HEK293 (cell line): ENCODE data around the gene RXFP4.

Experiments
- EGR2 ChIP-seq: fragments of 450-650 bp; formaldehyde crosslinking; IDR thresholded peaks from 2 replicates; pipeline ENCODE4 v1.5.1; 2016; ENCODE audit warnings: low read depth, missing biosample characterization, missing genetic modification characterization
- GLIS2 ChIP-seq: fragments of 450-650 bp; formaldehyde crosslinking; IDR thresholded peaks from 2 replicates; pipeline ENCODE4 v1.5.1; 2016; ENCODE audit warnings: missing biosample characterization, missing genetic modification characterization
- KLF10 ChIP-seq: fragments of 450-650 bp; IDR thresholded peaks from 2 replicates; pipeline ENCODE4 v1.5.1; 2018; ENCODE audit warnings: missing biosample characterization, mild to moderate bottlenecking, missing genetic modification characterization
- KLF16 ChIP-seq: fragments of 450-650 bp; formaldehyde crosslinking; IDR thresholded peaks from 2 replicates; pipeline ENCODE4 v1.5.1; 2017; ENCODE audit warnings: missing biosample characterization, missing genetic modification characterization
- RBAK ChIP-seq: fragments of 450-650 bp; formaldehyde crosslinking; IDR thresholded peaks from 2 replicates; pipeline ENCODE4 v1.5.1; 2016; ENCODE audit warnings: missing biosample characterization, missing genetic modification characterization
- SCRT1 ChIP-seq: fragments of 450-650 bp; formaldehyde crosslinking; IDR thresholded peaks from 2 replicates; pipeline ENCODE4 v1.5.1; 2016; ENCODE audit warnings: missing biosample characterization, missing genetic modification characterization, borderline replicate concordance
- WT1 ChIP-seq: fragments of 450-650 bp; formaldehyde crosslinking; IDR thresholded peaks from 2 replicates; pipeline ENCODE4 v1.5.1; 2016; ENCODE audit warnings: missing biosample characterization, missing genetic modification characterization
- ZBTB20 ChIP-seq: fragments of 450-650 bp; formaldehyde crosslinking; IDR thresholded peaks from 2 replicates; pipeline ENCODE4 v1.5.1; 2016; ENCODE audit warnings: missing biosample characterization, missing genetic modification characterization
- ZBTB8A ChIP-seq: fragments of 450-650 bp; formaldehyde crosslinking; IDR thresholded peaks from 2 replicates; pipeline ENCODE4 v1.5.1; 2016; ENCODE audit warnings: missing biosample characterization, missing genetic modification characterization
- ZFHX2 ChIP-seq: fragments of 450-650 bp; formaldehyde crosslinking; conservative IDR thresholded peaks from 2 replicates; pipeline ENCODE4 v1.5.1; 2016; ENCODE audit warnings: missing biosample characterization, missing genetic modification characterization
- ZNF132 ChIP-seq: fragments of 450-650 bp; formaldehyde crosslinking; IDR thresholded peaks from 2 replicates; pipeline ENCODE4 v1.5.1; 2017; ENCODE audit warnings: missing biosample characterization, missing genetic modification characterization, borderline replicate concordance
- ZNF530 ChIP-seq: fragments of 450-650 bp; formaldehyde crosslinking; IDR thresholded peaks from 2 replicates; pipeline ENCODE4 v1.5.1; 2016; ENCODE audit warnings: low read depth, missing biosample characterization, missing genetic modification characterization
- ZNF626 ChIP-seq: fragments of 450-650 bp; sonication (Bioruptor Pico); formaldehyde crosslinking; IDR thresholded peaks from 2 replicates; pipeline ENCODE4 v1.5.1; 2018; ENCODE audit warnings: missing biosample characterization, missing genetic modification characterization, inconsistent platforms
- ZNF670 ChIP-seq: fragments of 450-650 bp; formaldehyde crosslinking; IDR thresholded peaks from 2 replicates; pipeline ENCODE4 v1.5.1; 2016; ENCODE audit warnings: missing biosample characterization, missing genetic modification characterization, low read depth
- ZNF677 ChIP-seq: fragments of 450-650 bp; IDR thresholded peaks from 2 replicates; pipeline ENCODE4 v1.5.0; 2018; ENCODE audit warnings: missing biosample characterization, mild to moderate bottlenecking, missing genetic modification characterization, moderate library complexity
- ZNF747 ChIP-seq: fragments of 450-650 bp; formaldehyde crosslinking; IDR thresholded peaks from 2 replicates; pipeline ENCODE4 v1.5.1; 2016; ENCODE audit warnings: missing biosample characterization, missing genetic modification characterization
- ZNF768 ChIP-seq: fragments of 450-650 bp; formaldehyde crosslinking; IDR thresholded peaks from 2 replicates; pipeline ENCODE4 v1.5.1; 2018; ENCODE audit warnings: missing biosample characterization, mild to moderate bottlenecking, missing genetic modification characterization
- TF ChIP-seq, protein P1 (sequence below): fragments of 450-650 bp; formaldehyde crosslinking; IDR thresholded peaks from 2 replicates; pipeline ENCODE4 v1.5.1; 2016; ENCODE audit warnings: missing biosample characterization, missing genetic modification characterization
- TF ChIP-seq, protein P2 (sequence below): fragments of 450-650 bp; formaldehyde crosslinking; IDR thresholded peaks from 2 replicates; pipeline ENCODE4 v1.5.1; 2016; ENCODE audit warnings: missing biosample characterization, missing genetic modification characterization
- TF ChIP-seq, protein P3 (sequence below): fragments of 450-650 bp; formaldehyde crosslinking; IDR thresholded peaks from 2 replicates; pipeline ENCODE4 v1.5.1; 2016; ENCODE audit warnings: missing biosample characterization, missing genetic modification characterization
- TF ChIP-seq, protein P4 (sequence below): fragments of 450-650 bp; formaldehyde crosslinking; IDR thresholded peaks from 2 replicates; pipeline ENCODE4 v1.5.1; 2016; ENCODE audit warnings: missing biosample characterization, missing genetic modification characterization
- TF ChIP-seq, protein P5 (sequence below): fragments of 450-650 bp; formaldehyde crosslinking; IDR thresholded peaks from 2 replicates; pipeline ENCODE4 v1.5.1; 2016; ENCODE audit warnings: missing biosample characterization, missing genetic modification characterization

RXFP4 gene

DNA sequence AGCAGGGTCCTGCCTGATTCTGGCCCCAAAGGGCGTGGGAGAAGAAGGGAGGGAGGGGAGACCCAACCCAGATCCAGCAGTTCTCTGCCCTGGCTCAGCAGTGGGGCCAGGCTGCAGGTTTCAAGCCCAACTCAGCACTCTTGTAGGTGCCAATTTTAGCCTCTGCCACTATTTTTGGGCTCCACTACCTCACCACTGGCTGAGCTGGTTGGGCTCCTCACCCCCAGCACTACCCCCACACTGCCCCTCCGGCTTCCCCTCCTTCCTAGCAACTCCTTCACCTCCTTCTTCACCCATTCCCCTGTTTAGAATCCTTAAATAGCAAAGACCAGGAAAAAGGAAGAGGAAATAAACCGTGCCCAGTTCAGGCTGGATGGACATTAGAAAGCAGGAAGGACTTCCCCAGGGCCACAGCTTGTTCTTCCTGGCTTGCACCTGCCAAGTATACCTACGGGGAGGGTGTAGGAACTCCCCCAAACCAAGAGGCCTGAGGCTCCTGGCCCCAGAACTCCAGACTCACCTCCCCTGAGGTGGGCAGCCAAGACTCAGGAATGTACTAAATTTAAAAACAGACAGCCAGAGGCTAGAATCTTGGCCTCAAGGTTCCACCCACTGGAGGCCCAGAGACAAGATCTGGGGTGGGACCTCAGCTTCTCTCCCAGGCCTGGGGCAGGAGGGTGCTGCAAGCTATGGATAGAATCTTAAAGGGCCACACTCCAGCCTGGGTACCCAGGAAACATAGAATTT lies 38.3 kb downstream of the RXFP4 start (continued):
- TF ChIP-seq, protein P1, sequence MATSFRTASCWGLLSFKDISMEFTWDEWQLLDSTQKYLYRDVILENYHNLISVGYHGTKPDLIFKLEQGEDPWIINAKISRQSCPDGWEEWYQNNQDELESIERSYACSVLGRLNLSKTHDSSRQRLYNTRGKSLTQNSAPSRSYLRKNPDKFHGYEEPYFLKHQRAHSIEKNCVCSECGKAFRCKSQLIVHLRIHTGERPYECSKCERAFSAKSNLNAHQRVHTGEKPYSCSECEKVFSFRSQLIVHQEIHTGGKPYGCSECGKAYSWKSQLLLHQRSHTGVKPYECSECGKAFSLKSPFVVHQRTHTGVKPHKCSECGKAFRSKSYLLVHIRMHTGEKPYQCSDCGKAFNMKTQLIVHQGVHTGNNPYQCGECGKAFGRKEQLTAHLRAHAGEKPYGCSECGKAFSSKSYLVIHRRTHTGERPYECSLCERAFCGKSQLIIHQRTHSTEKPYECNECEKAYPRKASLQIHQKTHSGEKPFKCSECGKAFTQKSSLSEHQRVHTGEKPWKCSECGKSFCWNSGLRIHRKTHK (tag by site-specific recombination) = no peak
- TF ChIP-seq KLF16 (tag by site-specific recombination) (no peak), KLF10 (tag by site-specific recombination) (no peak), ZBTB20 (tag by site-specific recombination) (no peak), SCRT1 (no peak), ZNF670 (tag by site-specific recombination) (no peak), ZNF747 (tag by site-specific recombination) (no peak), ZBTB8A (tag by site-specific recombination) (peak; percentile 38; the same call in 1 of the 2 replicates), ZFHX2 (tag by site-specific recombination) (no peak), GLIS2 (tag by site-specific recombination) (peak; percentile 47; the same call in 1 of the 2 replicates), ZNF677 (tag by site-specific recombination) (no peak), RBAK (tag by site-specific recombination) (no peak), ZNF768 (tag by site-specific recombination) (no peak), WT1 (no peak), ZNF530 (tag by site-specific recombination) (no peak), ZNF132 (tag by site-specific recombination) (no peak), ZNF626 (tag by site-specific recombination) (no peak), EGR2 (tag by site-specific recombination) (no peak)
- TF ChIP-seq, protein P2, sequence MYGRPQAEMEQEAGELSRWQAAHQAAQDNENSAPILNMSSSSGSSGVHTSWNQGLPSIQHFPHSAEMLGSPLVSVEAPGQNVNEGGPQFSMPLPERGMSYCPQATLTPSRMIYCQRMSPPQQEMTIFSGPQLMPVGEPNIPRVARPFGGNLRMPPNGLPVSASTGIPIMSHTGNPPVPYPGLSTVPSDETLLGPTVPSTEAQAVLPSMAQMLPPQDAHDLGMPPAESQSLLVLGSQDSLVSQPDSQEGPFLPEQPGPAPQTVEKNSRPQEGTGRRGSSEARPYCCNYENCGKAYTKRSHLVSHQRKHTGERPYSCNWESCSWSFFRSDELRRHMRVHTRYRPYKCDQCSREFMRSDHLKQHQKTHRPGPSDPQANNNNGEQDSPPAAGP = no peak
- TF ChIP-seq, protein P3, sequence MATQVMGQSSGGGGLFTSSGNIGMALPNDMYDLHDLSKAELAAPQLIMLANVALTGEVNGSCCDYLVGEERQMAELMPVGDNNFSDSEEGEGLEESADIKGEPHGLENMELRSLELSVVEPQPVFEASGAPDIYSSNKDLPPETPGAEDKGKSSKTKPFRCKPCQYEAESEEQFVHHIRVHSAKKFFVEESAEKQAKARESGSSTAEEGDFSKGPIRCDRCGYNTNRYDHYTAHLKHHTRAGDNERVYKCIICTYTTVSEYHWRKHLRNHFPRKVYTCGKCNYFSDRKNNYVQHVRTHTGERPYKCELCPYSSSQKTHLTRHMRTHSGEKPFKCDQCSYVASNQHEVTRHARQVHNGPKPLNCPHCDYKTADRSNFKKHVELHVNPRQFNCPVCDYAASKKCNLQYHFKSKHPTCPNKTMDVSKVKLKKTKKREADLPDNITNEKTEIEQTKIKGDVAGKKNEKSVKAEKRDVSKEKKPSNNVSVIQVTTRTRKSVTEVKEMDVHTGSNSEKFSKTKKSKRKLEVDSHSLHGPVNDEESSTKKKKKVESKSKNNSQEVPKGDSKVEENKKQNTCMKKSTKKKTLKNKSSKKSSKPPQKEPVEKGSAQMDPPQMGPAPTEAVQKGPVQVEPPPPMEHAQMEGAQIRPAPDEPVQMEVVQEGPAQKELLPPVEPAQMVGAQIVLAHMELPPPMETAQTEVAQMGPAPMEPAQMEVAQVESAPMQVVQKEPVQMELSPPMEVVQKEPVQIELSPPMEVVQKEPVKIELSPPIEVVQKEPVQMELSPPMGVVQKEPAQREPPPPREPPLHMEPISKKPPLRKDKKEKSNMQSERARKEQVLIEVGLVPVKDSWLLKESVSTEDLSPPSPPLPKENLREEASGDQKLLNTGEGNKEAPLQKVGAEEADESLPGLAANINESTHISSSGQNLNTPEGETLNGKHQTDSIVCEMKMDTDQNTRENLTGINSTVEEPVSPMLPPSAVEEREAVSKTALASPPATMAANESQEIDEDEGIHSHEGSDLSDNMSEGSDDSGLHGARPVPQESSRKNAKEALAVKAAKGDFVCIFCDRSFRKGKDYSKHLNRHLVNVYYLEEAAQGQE (tag by site-specific recombination) = no peak
- TF ChIP-seq, protein P4, sequence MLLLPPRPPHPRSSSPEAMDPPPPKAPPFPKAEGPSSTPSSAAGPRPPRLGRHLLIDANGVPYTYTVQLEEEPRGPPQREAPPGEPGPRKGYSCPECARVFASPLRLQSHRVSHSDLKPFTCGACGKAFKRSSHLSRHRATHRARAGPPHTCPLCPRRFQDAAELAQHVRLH = no peak
- TF ChIP-seq, protein P5, sequence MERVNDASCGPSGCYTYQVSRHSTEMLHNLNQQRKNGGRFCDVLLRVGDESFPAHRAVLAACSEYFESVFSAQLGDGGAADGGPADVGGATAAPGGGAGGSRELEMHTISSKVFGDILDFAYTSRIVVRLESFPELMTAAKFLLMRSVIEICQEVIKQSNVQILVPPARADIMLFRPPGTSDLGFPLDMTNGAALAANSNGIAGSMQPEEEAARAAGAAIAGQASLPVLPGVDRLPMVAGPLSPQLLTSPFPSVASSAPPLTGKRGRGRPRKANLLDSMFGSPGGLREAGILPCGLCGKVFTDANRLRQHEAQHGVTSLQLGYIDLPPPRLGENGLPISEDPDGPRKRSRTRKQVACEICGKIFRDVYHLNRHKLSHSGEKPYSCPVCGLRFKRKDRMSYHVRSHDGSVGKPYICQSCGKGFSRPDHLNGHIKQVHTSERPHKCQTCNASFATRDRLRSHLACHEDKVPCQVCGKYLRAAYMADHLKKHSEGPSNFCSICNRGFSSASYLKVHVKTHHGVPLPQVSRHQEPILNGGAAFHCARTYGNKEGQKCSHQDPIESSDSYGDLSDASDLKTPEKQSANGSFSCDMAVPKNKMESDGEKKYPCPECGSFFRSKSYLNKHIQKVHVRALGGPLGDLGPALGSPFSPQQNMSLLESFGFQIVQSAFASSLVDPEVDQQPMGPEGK (tag by site-specific recombination) = no peak
